ENCODE data around the gene RALY.
A peak's percentile ranks its signal among the peaks of the same experiment; 100 is the strongest.

RALY gene

GRCh38 chr20:34065260-34065659, 71.5 kb downstream of the RALY start:
- peak; percentile 55 for DNase-seq (ENCODE audit: low read depth)
- TF ChIP-seq CTCF (conservative IDR thresholded peaks at IDR 0.05; ENCODE audit: low read depth, low read length): no peak
- no peak overlapping the region for H3K4me3 ChIP-seq (ENCODE audit: low read depth, low read length)

GRCh38 chr20:34066476-34067090, 72.9 kb downstream of the RALY start:
- DNase-seq (ENCODE audit: low read depth): no peak
- TF ChIP-seq CTCF (conservative IDR thresholded peaks at IDR 0.05; ENCODE audit: low read depth, low read length): no peak
- no peak overlapping the region for H3K4me3 ChIP-seq (ENCODE audit: low read depth, low read length)

- no peak overlapping the region for H3K4me3 ChIP-seq (ENCODE audit: low read depth, low read length)
- no peak for TF ChIP-seq CTCF (conservative IDR thresholded peaks at IDR 0.05; ENCODE audit: low read depth, low read length)
- DNase-seq (ENCODE audit: low read depth): no peak
Measured at GRCh38 chr20:34068001-34068400, 74.3 kb downstream of the RALY start.

GRCh38 chr20:34069341-34070078, 75.8 kb downstream of the RALY start:
- TF ChIP-seq CTCF (conservative IDR thresholded peaks at IDR 0.05; ENCODE audit: low read depth, low read length): peak; percentile 92
- H3K4me3 ChIP-seq (ENCODE audit: low read depth, low read length): no peak overlapping the region
- peak; percentile 90 for DNase-seq (ENCODE audit: low read depth)

- no peak overlapping the region for H3K4me3 ChIP-seq (ENCODE audit: low read depth, low read length)
- TF ChIP-seq CTCF (conservative IDR thresholded peaks at IDR 0.05; ENCODE audit: low read depth, low read length): no peak
- DNase-seq (ENCODE audit: low read depth): no peak
Measured at GRCh38 chr20:34070079-34070439, 76.3 kb downstream of the RALY start.

GRCh38 chr20:34070859-34071258, 77.1 kb downstream of the RALY start:
- H3K4me3 ChIP-seq (ENCODE audit: low read depth, low read length): no peak overlapping the region
- DNase-seq (ENCODE audit: low read depth): no peak
- no peak for TF ChIP-seq CTCF (conservative IDR thresholded peaks at IDR 0.05; ENCODE audit: low read depth, low read length)

- H3K4me3 ChIP-seq (ENCODE audit: low read depth, low read length): no peak overlapping the region
- TF ChIP-seq CTCF (conservative IDR thresholded peaks at IDR 0.05; ENCODE audit: low read depth, low read length): no peak
- no peak for DNase-seq (ENCODE audit: low read depth)
Measured at GRCh38 chr20:34072076-34072475, 78.4 kb downstream of the RALY start.

Measured in choroid plexus epithelial cell (primary cell).